ENCODE results near the gene NPAS3.

GRCh38 chr14:33315217-33315616 lies 376.5 kb downstream of the NPAS3 start:
- TF ChIP-seq BRCA1 (IDR thresholded peaks at IDR 0.05; ENCODE audit: low read depth, low read length) (no peak), BCL11A (IDR thresholded peaks at IDR 0.05; ENCODE audit: low read depth in 2 of 2, low read length in 2 of 2) (no peak), EZH2 (IDR thresholded peaks at IDR 0.05; ENCODE audit: low read depth, low read length, severe bottlenecking) (no peak), CTCF (IDR thresholded peaks at IDR 0.05; ENCODE audit: control extremely low read depth in 1 of 3, insufficient read depth in 1 of 3, low read depth in 1 of 3, low read length in 3 of 3) (no peak), EP300 (IDR thresholded peaks at IDR 0.05; ENCODE audit: borderline replicate concordance in 1 of 2, low read depth in 2 of 2, low read length in 2 of 2) (no peak), CBX8 (IDR thresholded peaks at IDR 0.05; ENCODE audit: borderline replicate concordance, low read depth, low read length) (no peak), POLR2AphosphoS5 (IDR thresholded peaks at IDR 0.05; ENCODE audit: low read depth, low read length) (no peak)
- TF ChIP-seq, protein P1, sequence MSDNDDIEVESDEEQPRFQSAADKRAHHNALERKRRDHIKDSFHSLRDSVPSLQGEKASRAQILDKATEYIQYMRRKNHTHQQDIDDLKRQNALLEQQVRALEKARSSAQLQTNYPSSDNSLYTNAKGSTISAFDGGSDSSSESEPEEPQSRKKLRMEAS (IDR thresholded peaks at IDR 0.05): no peak

Measured in H1 (cell line).